ENCODE results near the gene EEF2KMT. TPM values are rescaled to one million over a fixed set of nuclear protein-coding genes. Genes with fewer than 3 reads are reported as not detected.
"Not testable (repeated sequence)": the region's sequence is repeated elsewhere in the genome, so short reads cannot be mapped to it uniquely, and the experiment has no call there.

EEF2KMT gene
- total RNA-seq, 4 donors from 2014 or later: 8.7 to 14.9 (median 10.9) TPM

DNA sequence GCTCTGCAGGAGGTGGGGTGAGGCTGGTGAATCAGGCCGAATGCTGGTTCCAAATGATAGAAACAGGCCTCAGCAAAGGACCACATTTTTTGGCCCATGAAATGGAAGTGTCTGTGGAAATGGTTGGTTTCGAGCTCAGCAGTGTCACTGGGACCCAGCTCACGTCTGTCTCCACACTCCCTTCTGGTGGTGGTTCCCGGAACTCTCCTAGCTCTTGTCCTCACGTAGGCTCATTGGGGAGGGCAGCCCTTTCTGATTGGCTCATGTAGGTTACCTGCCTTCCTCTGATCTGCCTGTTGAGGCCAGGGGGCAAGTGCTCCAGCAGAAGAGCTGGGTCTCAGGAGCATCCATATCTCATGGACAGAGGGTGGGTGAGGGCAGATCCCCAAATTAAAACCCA is 22.0 kb downstream of the EEF2KMT start:
- no peak for TF ChIP-seq POLR2A (IDR thresholded peaks at IDR 0.05)
- TF ChIP-seq, protein P1, sequence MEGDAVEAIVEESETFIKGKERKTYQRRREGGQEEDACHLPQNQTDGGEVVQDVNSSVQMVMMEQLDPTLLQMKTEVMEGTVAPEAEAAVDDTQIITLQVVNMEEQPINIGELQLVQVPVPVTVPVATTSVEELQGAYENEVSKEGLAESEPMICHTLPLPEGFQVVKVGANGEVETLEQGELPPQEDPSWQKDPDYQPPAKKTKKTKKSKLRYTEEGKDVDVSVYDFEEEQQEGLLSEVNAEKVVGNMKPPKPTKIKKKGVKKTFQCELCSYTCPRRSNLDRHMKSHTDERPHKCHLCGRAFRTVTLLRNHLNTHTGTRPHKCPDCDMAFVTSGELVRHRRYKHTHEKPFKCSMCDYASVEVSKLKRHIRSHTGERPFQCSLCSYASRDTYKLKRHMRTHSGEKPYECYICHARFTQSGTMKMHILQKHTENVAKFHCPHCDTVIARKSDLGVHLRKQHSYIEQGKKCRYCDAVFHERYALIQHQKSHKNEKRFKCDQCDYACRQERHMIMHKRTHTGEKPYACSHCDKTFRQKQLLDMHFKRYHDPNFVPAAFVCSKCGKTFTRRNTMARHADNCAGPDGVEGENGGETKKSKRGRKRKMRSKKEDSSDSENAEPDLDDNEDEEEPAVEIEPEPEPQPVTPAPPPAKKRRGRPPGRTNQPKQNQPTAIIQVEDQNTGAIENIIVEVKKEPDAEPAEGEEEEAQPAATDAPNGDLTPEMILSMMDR (IDR thresholded peaks at IDR 0.05): no peak
- Histone ChIP-seq H3K27me3 (no peaks in the 10 kb centered on the region), H3K9me3 (no peaks in the 10 kb centered on the region), H3K27ac (no peak overlapping the region), H3K4me3 (replicated peaks in 1 of 3) (no peak overlapping the region), H3K4me1 (peaks cover 4 to 16% of the 10 kb centered on the region in 2 donors), H3K36me3 (peaks cover 11 to 24% of the 10 kb centered on the region in 2 donors)
- WGBS, 2 donors: 89 to 90% methylated on average over 5 of the region's 5 CpGs
- no peak for DNase-seq
- intact Hi-C loops (cut with DNase I): no loop called here

DNA sequence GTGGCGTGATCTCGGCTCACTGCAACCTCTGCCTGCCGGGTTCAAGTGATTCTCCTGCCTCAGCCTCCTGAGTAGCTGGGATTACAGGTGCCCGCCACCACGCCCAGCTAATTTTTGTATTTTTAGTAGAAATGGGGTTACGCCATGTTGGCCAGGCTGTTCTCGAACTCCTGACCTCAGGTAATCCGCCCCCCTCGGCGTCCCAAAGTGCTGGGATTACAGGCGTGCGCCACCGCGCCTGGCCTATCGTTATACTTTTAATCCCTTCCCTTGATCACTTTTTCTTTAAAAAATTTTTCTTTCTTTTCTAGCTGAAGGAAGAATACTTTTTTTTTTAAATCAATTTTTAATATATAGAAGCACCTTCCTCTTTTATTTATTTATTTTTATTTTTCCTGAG is 23.8 kb downstream of the EEF2KMT start:
- H3K27me3 ChIP-seq; H3K9me3 ChIP-seq; DNase-seq; H3K4me3 ChIP-seq (replicated peaks in 1 of 3); intact Hi-C loops (cut with DNase I); H3K27ac ChIP-seq: not testable (repeated sequence)
- WGBS, 2 donors: 96 to 98% methylated on average over 15 of the region's 15 CpGs
- H3K4me1 ChIP-seq: peaks cover 4 to 16% of the 10 kb centered on the region in 2 donors
- H3K36me3 ChIP-seq: peaks cover 8 to 18% of the 10 kb centered on the region in 2 donors

DNA sequence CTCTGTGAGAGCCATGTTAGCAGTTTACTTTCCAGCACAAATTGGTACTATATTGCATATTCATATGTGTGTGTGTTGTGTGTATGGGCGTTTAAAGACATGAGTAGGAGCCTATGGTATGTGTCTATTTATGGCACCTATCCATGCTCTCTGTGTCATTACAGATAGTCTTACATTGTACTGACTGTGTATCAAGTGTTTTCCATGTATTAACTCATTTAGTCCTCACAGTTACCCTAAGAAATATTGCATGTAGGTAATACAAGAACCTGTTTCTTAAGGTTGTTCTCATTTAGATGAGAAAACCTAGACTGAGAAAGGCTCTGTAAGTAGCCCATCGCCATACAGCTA is 24.3 kb downstream of the EEF2KMT start:
- 92 to 97% methylated on average over 2 of the region's 2 CpGs for WGBS, 2 donors
- H3K27ac ChIP-seq: no peak overlapping the region
- no peak for TF ChIP-seq POLR2A (IDR thresholded peaks at IDR 0.05)
- TF ChIP-seq, protein P1 (IDR thresholded peaks at IDR 0.05): no peak
- DNase-seq: no peak
- peaks cover 8 to 18% of the 10 kb centered on the region in 2 donors for H3K36me3 ChIP-seq
- intact Hi-C loops (cut with DNase I): no loop called here
- no peaks in the 10 kb centered on the region for H3K9me3 ChIP-seq
- no peaks in the 10 kb centered on the region for H3K27me3 ChIP-seq
- no peak overlapping the region for H3K4me3 ChIP-seq (replicated peaks in 1 of 3)
- H3K4me1 ChIP-seq: peaks cover 4 to 16% of the 10 kb centered on the region in 2 donors

DNA sequence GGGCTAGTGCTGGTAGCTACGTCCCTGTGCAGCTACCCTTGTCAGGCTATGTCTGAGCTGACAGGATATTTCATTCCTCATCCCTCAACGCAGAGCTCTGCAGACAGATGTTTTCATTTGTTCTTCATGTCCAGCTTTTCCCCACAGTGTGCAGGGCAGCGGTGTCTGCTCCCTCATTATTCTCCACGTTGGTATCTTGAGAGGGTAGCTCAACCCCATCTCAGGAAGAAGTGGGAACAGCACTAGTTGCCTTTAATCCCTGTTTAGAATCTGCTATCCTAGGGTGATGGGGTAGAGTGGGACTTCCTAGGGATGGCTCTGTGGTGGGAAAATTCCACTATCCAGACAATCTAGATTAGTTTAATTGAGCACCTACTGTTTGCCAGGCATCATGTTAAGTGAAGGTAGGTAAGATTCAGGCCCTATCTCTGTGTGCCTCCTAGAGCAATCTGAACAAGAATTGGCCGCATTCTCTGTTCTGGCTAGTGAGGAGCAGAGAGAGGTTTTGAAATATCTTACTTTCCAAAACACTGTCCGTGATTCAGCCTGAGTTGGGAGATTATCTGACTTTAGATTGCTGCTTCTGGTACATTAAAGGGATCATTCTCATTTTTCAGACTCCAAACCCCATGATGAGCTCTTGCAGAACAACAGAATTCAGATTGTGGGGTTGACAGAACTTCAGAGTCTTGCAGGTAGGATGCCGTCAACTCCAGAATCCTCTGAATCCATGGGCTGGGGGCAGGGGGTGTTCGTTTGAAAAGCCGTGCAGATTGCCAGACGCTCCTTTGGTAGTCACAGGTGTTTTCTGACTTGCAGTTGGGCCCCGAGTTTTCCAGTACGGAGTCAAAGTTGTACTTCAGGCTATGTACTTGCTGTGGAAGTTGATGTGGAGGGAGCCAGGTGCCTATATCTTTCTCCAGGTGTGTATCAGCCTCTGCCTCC is 25.0 kb downstream of the EEF2KMT start:
- Histone ChIP-seq H3K4me1 (peaks cover 4 to 16% of the 10 kb centered on the region in 2 donors), H3K27me3 (no peaks in the 10 kb centered on the region), H3K27ac (peak overlapping the region in 2 of 3 donors; percentile 34 to 75), H3K9me3 (no peaks in the 10 kb centered on the region), H3K4me3 (replicated peaks in 1 of 3) (peak overlapping the region; percentile 37 to 84 (median 67)), H3K36me3 (peaks cover 8 to 12% of the 10 kb centered on the region in 2 donors)
- no peak for TF ChIP-seq POLR2A (IDR thresholded peaks at IDR 0.05)
- TF ChIP-seq, protein P1 (IDR thresholded peaks at IDR 0.05): no peak
- 62 to 70% methylated on average over 11 to 12 of the region's 12 CpGs for WGBS, 2 donors
- no peak for DNase-seq
- intact Hi-C loops (cut with DNase I): no loop called here

DNA sequence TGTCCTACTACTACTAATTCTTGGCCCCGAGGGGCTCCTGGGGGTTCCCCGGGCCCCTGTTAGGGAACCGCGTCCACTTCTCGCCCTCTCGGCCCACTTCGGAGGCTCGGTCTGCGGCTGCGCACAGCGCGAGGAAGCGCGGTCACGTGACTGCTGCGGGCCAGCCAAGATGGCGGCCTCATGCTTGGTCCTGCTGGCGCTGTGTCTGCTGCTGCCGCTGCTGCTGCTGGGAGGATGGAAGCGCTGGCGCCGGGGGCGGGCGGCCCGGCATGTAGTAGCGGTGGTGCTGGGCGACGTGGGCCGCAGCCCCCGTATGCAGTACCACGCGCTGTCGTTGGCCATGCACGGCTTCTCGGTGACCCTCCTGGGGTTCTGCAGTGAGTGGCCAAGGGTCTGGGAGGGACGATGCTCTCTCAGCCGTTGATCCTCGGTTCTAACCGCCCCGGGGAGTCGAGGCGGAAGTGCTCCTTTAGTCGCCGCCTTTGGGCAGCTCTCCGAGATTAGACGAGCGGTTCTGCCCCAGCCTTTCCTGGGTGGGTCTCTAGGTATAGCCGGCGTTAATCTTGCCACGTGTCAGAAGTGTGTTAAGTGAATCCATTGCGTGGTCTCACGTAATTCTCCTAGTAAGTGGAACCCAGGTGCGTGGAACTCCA is 25.8 kb downstream of the EEF2KMT start, which contains the start of gene ALG1:
Gene ALG1, plus strand, starts transcription at position 163 of the 653 bp plus-strand sequence. Its CDS starts 7 bp downstream, at position 170.
- intact Hi-C loops (cut with DNase I): no loop called here
- Histone ChIP-seq H3K4me3 (replicated peaks in 1 of 3) (peak within 1 kb of the TSS; percentile 37 to 84 (median 67)), H3K9me3 (no peaks in the 10 kb centered on the region), H3K27ac (peak within 1 kb of the TSS; percentile 34 to 75 (median 72)), H3K27me3 (no peaks in the 10 kb centered on the region), H3K36me3 (peaks cover 8 to 9% of the 10 kb centered on the region in 2 donors), H3K4me1 (peaks cover 4 to 16% of the 10 kb centered on the region in 2 donors)
- WGBS, 2 donors: 0 to 2% methylated on average over 8 to 25 of the region's 53 CpGs
- DNase-seq: peak; percentile 91
- TF ChIP-seq, protein P1 (IDR thresholded peaks at IDR 0.05): peak in 1 of 6 experiments; percentile 23
- TF ChIP-seq POLR2A (IDR thresholded peaks at IDR 0.05): peak in 1 of 2 donors; percentile 81
